Measurements from ENCODE around the gene MYH14.

MYH14 gene

GRCh38 chr19:50313812-50314536 is 110.6 kb downstream of the MYH14 start:
- no peak for TF ChIP-seq CTCF (IDR thresholded peaks at IDR 0.05; ENCODE audit: borderline replicate concordance, control extremely low read depth, extremely low read depth, insufficient read depth, missing control alignments)
- in situ Hi-C loops (cut with MboI; ENCODE audit: low sequenced_read_pairs, unreplicated experiment), result no loop called here
- DNase-seq (ENCODE audit: low spot score), result no peak

GRCh38 chr19:50314724-50315708 is 111.6 kb downstream of the MYH14 start:
- DNase-seq (ENCODE audit: low spot score), result no peak
- in situ Hi-C loops (cut with MboI; ENCODE audit: low sequenced_read_pairs, unreplicated experiment), result no loop called here
- TF ChIP-seq CTCF (IDR thresholded peaks at IDR 0.05; ENCODE audit: borderline replicate concordance, control extremely low read depth, extremely low read depth, insufficient read depth, missing control alignments), result no peak

DNA sequence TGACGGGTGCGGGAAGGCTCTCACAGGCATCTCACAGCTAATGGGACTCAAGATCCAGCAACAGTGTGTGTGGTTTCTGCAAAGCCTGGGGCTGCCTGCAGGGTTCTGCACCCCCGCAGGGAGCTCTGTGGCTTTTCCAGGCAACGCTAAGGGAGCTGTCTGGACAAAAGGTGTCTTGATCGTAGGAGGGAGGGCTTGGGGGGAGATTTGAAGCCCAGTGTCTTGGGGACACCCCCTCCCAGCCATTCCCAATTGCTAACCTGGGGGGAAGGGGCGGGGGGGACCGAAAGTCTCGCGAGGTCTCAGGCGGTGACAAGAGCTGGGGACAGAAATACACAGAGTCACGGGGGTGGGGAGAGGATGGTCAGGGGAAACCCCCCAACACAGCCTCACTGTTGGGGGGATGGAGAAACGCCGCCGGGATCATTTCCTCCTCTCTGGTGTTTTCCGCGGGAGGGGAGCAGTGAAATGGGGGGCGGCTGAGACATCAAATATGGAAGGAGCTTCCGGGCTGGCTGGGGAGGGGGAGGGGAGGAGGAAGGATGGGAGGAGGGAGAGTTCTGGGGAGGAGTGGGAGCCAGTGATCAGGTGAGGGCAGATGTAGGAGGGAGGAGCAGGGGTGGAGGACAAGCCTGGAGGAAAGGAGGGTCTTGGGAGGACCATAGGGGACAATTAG is 112.5 kb downstream of the MYH14 start:
- in situ Hi-C loops (cut with MboI; ENCODE audit: low sequenced_read_pairs, unreplicated experiment), result no loop called here
- no peak for TF ChIP-seq CTCF (IDR thresholded peaks at IDR 0.05; ENCODE audit: borderline replicate concordance, control extremely low read depth, extremely low read depth, insufficient read depth, missing control alignments)
- DNase-seq (ENCODE audit: low spot score), result peak; percentile 88

- in situ Hi-C loops (cut with MboI; ENCODE audit: low sequenced_read_pairs, unreplicated experiment), result no loop called here
- no peak for DNase-seq (ENCODE audit: low spot score)
- TF ChIP-seq CTCF (IDR thresholded peaks at IDR 0.05; ENCODE audit: borderline replicate concordance, control extremely low read depth, extremely low read depth, insufficient read depth, missing control alignments), result no peak
These were observed 113.7 kb downstream of the MYH14 start for GRCh38 chr19:50317115-50317514.

GRCh38 chr19:50318438-50318837 is 115.0 kb downstream of the MYH14 start:
- in situ Hi-C loops (cut with MboI; ENCODE audit: low sequenced_read_pairs, unreplicated experiment), result no loop called here
- no peak for TF ChIP-seq CTCF (IDR thresholded peaks at IDR 0.05; ENCODE audit: borderline replicate concordance, control extremely low read depth, extremely low read depth, insufficient read depth, missing control alignments)
- DNase-seq (ENCODE audit: low spot score), result no peak

DNA sequence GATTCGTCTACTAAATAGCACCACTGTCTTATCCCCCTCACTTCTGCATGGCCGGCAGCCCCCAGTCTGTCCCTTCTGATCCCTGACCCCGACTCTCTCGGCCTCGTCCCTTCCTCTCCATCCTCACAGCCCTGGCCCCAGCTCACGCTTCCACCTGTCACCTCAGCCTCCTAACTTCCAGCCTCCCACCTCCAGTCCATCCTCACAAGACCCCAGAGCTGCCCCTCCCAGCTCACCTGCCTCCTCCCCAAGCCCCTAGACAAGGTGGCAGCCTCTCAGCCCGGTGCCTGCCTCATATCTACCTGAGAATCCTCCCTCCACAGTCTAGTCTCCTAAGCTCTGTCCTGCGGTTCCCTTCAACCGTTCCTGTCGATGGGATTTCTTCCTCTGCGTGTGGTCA is 115.7 kb downstream of the MYH14 start:
- no peak for TF ChIP-seq CTCF (IDR thresholded peaks at IDR 0.05; ENCODE audit: borderline replicate concordance, control extremely low read depth, extremely low read depth, insufficient read depth, missing control alignments)
- in situ Hi-C loops (cut with MboI; ENCODE audit: low sequenced_read_pairs, unreplicated experiment), result no loop called here
- no peak for DNase-seq (ENCODE audit: low spot score)

All from GM13976 (cell line).